NCI-H526 (cell line): ENCODE measurements around the gene PTPRO.

ENCODE experiments used
- DNase-seq, 2 experiments: peaks; one replicate each; lab custom pipeline; 2025; lab: John Stamatoyannopoulos, UW

Gene PTPRO

GRCh38 chr12:15350643-15351042, 28.3 kb downstream of the PTPRO start:
- DNase-seq = no peak

- DNase-seq = no peak
Measured at GRCh38 chr12:15355766-15356165, 33.5 kb downstream of the PTPRO start.

- no peak for DNase-seq
Measured at GRCh38 chr12:15356951-15357364, 34.6 kb downstream of the PTPRO start.

- no peak for DNase-seq
Measured at GRCh38 chr12:15364221-15365160, 42.2 kb downstream of the PTPRO start.

- DNase-seq = peak in 1 of 2 experiments; percentile 9
Measured at GRCh38 chr12:15368812-15369211, 46.5 kb downstream of the PTPRO start.

DNA sequence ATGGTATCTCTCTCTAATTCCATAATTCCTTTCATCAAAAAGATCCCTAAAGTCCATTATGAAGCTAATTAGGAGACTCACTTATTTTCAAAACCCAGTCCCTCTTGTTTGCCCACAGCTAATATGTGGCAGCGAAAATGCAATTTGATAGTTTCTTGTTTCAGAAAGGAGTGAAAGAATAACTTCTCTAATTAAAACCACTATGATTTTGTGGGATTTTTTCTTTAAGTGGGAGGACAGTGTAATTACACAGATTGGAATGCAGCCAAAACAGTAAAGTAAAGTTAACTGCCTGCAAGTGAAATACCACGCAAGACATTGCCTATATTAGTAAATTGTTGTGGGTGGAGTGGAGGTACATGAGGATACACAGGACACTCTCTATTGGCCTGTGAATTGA, 50.0 kb downstream of the PTPRO start:
- DNase-seq = no peak

GRCh38 chr12:15387772-15388171, 65.5 kb downstream of the PTPRO start:
- DNase-seq = no peak

DNA sequence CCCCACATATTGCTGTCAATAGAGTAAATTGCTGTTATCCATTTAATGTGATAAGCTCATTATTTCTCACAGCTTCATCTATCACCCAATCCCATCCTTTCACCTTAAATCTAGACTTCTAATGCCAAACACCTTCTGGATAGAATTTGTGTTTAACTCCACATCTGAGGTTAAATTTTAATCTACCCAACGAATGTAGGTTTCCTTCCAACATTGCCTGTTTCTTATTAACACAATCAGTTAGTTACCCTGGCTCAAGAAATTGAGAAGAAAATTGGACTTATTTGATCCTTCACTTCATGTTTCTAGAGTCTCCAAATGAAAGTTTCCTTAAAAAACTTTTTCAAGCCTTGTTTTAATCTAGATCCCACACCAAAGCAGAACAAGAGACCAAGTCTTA, 67.3 kb downstream of the PTPRO start:
- no peak for DNase-seq

- no peak for DNase-seq
Measured at GRCh38 chr12:15393037-15393436, 70.7 kb downstream of the PTPRO start.

- DNase-seq = no peak
Measured at GRCh38 chr12:15393995-15394394, 71.7 kb downstream of the PTPRO start.

DNA sequence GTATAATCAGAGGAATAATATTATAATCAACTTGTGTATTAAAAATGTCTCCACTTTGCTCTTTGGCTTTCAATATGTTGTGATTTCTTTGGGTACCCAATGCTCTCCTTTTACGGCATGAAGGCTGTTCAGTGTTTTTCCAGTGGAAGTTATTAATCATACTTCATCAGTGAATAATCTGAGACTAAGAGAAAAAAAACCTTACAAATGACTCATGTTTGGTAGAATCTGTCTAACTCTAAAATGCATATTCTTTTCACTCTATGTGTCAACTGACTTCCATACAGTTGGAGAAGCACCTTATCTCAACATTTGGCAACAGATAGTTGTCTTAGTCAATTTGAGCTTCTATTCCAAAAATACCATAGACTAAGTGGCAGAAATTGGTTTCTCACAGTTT, 82.2 kb downstream of the PTPRO start:
- DNase-seq = no peak

GRCh38 chr12:15405606-15406005, 83.3 kb downstream of the PTPRO start:
- DNase-seq = no peak

- no peak for DNase-seq
Measured at GRCh38 chr12:15407025-15407424, 84.7 kb downstream of the PTPRO start.

- DNase-seq = no peak
Measured at GRCh38 chr12:15411842-15412241, 89.5 kb downstream of the PTPRO start.

- no peak for DNase-seq
Measured at GRCh38 chr12:15417691-15418090, 95.4 kb downstream of the PTPRO start.

GRCh38 chr12:15423629-15424028, 101.3 kb downstream of the PTPRO start:
- DNase-seq = no peak

DNA sequence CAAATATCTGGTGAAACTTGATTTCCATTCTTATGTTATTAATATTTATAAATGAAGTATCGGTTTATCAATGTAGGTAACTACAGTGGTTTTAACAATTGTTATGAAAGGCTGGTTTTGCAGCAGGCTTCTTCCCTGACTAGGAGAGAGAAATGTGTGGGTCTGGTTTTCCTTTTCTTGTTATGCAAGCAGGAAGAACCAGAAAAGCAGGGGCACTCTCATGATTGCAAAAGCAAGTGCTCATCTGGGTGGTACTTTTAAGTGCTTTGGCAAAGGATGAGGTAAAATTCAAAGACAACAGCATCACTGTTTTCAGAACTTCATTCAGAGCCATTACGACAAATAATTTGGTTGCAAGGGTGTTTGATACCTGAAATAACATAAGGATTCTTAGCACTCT, 105.6 kb downstream of the PTPRO start:
- DNase-seq = no peak

GRCh38 chr12:15428632-15429031, 106.3 kb downstream of the PTPRO start:
- no peak for DNase-seq

DNA sequence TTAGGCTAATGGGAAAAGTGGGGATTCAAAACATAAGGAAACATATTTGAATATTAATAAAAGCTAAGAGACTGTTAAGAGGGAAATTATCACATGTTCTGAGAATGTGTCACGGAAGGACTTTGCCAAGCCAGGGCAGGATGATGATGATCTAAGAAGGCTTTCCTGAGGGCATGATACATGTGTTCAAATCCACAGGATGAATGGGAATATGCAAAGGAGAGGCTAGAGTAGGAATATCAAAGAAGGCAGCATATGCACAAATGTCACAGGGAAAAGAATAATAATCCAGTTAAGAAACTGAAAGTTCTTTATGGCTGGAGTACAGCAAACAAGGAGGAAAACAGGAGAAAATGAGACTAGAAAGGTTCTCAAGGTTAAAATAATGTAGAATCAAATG, 107.0 kb downstream of the PTPRO start:
- DNase-seq = no peak

- DNase-seq = no peak
Measured at GRCh38 chr12:15435597-15435996, 113.3 kb downstream of the PTPRO start.

DNA sequence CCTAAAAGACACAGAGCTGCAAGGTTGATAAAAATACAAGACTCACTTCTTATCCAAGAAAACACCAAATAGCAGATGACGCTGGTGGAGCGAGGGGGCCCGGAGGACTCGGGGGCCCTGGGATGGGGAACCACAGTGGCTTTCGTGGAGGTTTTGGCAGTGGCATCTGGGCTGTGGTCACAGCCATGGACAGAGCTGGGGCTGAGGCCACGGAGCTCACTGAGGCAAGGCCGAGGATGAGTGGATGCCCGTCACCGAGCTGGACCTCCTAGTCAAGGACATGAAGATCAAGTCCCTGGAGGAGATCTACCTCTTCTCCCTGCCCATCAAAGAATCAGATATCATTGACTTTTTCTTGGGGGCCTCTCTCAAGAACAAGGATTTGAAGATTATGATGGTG, 117.2 kb downstream of the PTPRO start:
- no peak for DNase-seq

- DNase-seq = no peak
Measured at GRCh38 chr12:15443050-15443449, 120.7 kb downstream of the PTPRO start.

DNA sequence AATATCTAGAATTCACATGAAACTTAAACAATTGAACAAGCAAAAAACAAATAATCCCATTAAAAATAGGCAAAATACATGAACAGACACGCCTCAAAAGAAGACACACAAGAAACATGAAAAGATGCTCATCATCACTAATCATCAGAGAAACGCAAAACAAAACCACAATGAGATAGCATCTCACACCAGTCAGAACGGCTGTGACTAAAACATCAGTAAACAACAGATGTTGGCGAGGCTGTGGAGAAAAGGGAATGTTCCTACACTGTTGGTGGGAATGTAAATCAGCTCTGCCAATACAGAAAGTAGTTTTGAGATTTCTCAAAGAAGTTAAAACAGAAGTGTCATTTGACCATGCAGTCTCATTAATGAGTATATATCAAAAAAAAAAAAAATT, 121.3 kb downstream of the PTPRO start:
- DNase-seq = no peak

DNA sequence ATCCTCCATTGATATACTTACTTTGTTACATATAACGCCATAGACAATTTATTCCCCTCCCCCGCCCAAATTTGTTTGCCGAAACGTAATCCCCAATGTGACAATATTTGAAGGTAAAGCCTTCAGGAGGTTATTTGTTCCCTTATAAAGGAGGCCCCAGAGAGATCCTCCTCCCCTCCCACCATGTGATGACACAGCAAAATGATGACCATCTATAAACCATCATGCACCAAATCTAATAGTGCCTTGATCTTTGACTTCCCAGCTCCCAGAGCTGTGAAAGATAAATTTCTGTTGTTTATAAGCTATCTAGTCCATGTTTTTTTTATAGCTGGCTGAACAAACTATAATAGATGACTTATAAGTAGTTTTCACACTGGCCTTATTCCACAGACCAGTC, 122.2 kb downstream of the PTPRO start:
- DNase-seq = no peak
